NCI-H146 treated with DMSO at 0.1 percent for 48 hours (cell line): Measurements from ENCODE around the gene CYP27A1.

Experiments used
- DNase-seq: peaks from one replicate; lab custom pipeline; 2025; ENCODE audit not compliant: unreplicated experiment; lab: John Stamatoyannopoulos, UW

Gene CYP27A1

DNA sequence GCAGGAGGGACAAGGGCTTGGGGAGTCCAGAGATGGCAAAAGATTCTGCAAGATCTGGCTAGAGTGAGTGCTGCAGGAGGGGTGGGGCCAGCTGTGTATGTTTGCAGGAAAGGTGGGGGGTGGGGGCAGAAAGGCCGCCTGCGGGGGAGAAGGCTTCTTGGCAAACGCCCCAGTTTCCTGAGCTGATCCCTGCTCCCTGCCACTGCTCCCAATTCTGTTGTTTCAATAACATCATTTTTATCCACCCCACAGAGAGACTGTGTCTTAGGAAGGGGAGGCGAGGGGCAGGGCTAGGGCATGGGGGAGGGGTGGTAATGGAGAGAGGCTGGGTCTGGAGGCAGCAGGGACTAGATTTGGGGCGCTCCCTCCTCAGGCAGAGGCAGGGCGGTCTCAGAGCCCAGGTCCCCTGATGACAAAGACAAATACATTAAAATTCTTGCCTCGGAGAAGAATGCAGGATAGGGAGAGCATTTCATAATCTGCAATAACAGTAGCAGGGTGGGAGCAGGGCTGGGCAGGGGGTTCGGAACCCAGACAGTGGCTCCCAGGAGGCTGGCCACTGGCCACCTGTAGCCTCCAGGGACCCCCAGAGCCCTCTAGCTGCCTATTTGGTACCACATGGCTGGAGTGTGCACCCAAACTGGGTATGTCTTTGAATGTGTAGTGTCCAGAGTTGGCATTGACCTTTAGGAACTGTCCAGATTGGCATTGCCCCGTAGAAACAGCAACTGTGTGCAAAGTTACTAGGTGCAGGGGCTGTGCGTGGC, 75.6 kb downstream of the CYP27A1 start:
- DNase-seq: no peak

DNA sequence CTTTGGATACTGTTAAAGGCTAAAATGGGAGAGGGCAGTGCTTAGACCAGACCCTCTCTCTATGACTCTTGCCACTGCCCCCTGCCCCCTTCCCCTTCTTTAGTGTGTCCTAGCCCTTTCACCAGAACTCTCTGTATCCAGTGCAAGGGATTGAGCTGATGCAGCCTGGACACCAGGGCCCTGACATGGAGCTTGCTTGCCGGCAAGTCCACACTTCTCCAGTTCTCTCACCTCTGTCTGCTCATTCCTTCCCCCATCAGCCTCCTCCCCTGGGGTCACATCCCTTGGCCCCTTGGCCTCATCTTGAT, 76.1 kb downstream of the CYP27A1 start:
- DNase-seq: no peak

DNA sequence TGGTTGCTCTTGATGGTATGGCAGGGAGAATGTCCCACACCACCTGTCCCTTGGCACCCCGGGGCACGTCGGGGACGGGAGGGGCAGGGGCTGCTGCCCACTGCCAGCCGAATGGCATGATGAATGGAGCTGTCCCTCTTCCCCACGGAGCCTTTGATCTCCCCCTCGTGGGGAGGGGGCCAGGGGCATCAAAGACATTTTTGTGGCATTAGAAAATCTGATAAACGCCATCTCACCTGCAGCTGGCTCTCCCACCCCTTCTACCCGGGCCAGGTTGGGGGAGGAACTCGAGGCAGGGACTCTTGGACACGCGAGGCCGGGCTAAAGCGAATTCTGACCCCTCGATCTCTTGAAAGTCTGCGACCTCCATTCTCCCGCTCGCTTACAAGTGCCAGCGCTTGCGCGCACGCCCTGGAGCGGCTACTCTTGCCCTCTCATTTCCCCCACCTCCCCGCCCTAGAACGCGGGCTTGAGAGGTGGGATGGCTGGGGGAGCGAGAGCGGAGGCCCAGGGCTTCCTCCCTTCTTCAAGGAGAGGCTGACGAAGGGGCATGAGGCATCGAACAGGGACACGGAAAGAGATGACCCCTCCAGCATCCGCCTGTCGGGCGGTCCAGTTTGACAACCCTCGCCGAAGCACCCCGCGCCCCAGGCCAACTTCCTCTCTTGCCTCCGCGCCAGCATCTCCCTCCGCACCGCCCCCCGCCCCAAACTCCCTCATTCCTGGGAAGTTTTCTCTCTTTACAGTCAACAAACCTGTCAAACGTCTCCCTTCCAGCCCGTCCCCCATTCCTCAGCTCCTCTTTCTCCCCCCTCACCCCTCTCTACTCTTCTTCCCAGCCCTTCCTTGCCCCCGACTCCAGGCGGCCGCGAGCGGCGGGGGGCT, 77.0 kb downstream of the CYP27A1 start:
- DNase-seq: no peak

DNA sequence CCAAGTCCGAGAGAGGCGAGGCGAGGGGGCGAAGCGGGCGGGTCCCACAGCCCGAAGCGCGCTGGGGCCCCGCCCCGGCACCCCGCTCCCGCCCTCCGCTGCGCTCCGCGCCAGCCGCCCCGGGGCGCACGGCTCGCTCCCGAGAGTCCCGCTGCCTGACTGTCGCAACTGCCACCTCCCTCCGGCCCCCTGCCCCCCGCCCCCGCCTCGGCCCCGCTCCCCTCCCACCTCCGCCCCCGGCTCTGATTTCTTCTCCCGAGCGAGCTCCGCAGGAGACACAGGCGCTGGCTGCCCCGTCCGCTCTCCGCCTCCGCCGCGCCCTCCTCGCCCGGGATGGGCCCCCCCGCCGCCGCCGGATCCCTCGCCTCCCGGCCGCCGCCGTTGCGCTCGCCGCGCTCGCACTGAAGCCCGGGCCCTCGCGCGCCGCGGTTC, 77.6 kb downstream of the CYP27A1 start, which contains the start of gene WNT6:
TSS of gene WNT6 (plus strand) at position 250 of the 432 bp plus-strand sequence. CDS start 233 bp downstream, outside the sequence.
- no peak for DNase-seq

DNA sequence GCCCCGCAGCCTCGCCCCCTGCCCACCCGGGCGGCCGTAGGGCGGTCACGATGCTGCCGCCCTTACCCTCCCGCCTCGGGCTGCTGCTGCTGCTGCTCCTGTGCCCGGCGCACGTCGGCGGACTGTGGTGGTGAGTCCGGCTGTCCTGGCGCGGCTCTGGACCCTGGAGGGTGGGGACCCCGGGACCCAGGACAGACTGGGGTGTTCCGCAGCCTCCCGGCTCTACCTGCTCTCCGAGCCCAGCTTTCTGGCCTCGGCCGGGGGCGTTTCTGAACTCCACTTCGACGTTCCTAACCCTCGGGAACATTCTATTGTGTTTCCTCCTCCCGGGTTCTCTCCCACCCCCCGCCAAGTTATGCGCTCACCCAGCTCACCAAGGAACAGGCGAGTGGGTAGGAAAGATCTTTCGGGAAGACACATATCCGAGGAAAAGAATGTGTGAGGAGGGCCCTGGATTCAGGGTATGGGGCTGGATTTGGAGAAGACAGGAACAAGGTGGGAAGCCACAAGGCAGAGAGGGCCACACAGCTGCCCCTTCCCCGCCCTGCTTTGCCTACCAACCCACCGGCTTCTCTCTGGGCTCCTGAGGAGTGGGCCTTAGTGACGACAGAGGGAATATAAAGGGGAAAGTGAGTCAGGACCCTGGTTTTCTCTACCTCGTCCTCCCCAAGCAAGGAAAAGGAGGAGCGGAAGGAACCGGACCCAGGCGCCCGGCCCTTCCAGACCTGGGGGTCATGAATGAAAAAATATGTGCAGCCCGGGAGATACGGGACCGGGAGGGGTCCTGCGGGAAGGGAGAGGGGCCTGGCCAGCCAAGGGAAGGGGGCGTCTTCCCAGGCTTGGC, 78.3 kb downstream of the CYP27A1 start:
- DNase-seq: no peak

DNA sequence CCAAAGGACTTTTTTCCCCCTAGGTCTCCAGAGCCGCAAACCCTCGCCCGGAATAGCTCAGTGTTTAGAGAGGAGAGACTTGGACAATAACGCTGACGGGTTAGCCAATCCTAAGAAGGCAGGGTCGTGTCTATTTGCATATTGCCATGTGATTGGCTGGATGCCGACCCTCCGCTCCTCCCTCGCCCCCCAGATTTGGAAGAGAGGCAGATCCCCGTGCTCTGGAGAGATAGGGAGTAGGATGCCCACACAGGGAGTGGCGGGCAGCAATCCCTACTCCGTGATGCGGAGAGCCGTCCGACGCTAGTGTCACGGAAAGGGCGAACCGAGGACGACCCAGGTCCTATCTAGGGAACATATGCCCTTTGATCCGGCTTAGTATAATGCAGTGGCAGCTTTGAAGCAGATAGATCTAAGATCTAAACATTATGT, 79.0 kb downstream of the CYP27A1 start:
- peak; percentile 69 for DNase-seq

DNA sequence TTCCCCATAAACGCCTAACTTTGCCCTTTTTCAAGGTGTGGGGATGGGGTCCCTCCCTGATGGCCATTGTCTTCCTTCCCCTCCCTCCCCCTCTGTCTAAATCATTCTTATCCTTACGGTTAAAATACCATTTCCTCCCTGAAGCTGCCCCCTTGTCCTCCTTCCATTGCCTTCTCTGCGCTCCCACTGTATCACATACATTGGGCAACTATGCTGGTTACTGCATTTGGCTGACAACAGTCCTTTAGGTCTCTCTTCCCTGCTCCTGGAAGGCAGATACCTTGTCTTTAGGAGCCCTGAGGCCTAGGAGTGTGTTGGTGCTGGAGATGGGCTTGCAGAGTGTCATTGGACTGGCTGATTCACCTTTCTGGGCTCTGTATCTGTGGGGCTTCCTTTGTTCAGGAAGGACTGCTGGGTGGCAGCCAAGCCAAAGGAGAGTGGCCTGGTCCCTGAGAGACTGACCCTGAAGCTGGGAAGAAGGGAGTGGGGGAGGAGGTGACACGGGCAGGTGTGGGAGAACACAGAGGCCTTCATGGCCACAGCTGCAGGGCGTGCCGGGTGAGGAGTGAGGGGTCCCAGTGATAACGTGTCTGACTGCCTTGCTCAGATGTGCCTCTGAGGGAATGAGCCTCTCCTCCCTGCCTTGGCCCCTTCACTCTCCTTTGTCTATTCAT, 79.8 kb downstream of the CYP27A1 start:
- no peak for DNase-seq

DNA sequence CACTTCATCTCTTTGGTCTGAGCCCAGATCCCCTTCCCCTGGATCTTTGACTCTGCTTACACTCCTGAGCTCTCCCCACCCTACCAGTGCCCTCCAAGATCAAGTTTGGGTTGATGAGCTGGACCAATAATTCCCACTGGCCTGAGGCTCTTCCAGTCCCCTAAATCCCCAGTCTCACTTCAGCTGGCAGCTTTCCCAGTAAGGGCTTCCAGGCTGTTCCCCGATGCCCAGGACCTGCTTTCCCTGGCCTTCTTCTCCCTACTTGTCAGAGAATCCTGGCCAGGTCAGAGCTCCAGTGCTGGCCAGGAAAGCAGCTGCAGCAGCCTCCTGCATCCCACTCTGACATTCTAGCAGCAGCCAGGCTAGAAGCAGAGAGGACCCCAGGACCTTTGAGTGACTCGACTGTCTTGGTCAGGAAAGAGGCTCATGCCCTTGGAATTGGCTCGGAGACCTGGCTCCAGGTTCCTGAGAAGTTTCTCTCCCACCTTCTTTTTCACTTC, 81.1 kb downstream of the CYP27A1 start:
- DNase-seq: no peak
